ENCODE results near the gene EEF1A1. TPM values are rescaled to one million over a fixed set of nuclear protein-coding genes. Genes with fewer than 3 reads are reported as not detected.

Gene EEF1A1
- total RNA-seq, 1 experiment from 2014 or later: 12,560 TPM

GRCh38 chr6:73519926-73520687 lies 725 bp downstream of the EEF1A1 start:
- H3K27ac ChIP-seq (ENCODE audit: low read depth, low read length): peak overlapping the region; percentile 92
- peaks cover 16% of the 10 kb centered on the region; the same call in 1 of the 2 replicates for H4K20me1 ChIP-seq (ENCODE audit: insufficient read depth)
- peak overlapping the region; percentile 92 for H3K4me2 ChIP-seq (ENCODE audit: low read length)
- H3K4me3 ChIP-seq (replicated peaks in 1 of 2; ENCODE audit: low read depth in 1 of 2, low read length in 2 of 2): peak overlapping the region; percentile 91 to 99
- H3K4me1 ChIP-seq (ENCODE audit: control insufficient read depth in 1 of 2, insufficient read depth in 2 of 2, low read length in 2 of 2): peaks cover 18 to 62% of the 10 kb centered on the region in 2 experiments; a peak in 3 of 4 replicates
- ChIA-PET POLR2A (interaction anchor here (0.7 to 5.2 kb wide), 22 partner anchors 9 to 177 kb away, joined by 3 to 68 read pairs (median 5); partner anchors contain the start of genes MTO1 and SLC17A5), RAD21 (ENCODE audit: low non-redundant PET in 1 of 2, low total read pairs in 2 of 2, uncharacterized antibody in 2 of 2, unreplicated experiment in 2 of 2) (interaction anchor here (0.9 to 1.3 kb wide), 2 partner anchors 60 kb away, joined by 4 to 5 read pairs; no protein-coding TSS in a partner anchor), CTCF (interaction anchor here (1.0 kb wide), 1 partner anchor 132 kb away, joined by 3 read pairs; no protein-coding TSS in a partner anchor)
- H3K9me3 ChIP-seq (ENCODE audit: control insufficient read depth in 1 of 2, insufficient read depth in 1 of 2, low read depth in 1 of 2, low read length in 2 of 2): no peaks in the 10 kb centered on the region
- peaks cover 52% of the 10 kb centered on the region for H3K79me2 ChIP-seq (ENCODE audit: insufficient read depth, low read length)
- H3K36me3 ChIP-seq (ENCODE audit: control insufficient read depth in 1 of 2, insufficient read depth in 2 of 2, low read length in 2 of 2): peaks cover 16 to 40% of the 10 kb centered on the region in 2 experiments
- H3K27me3 ChIP-seq (ENCODE audit: insufficient read depth, low read length): no peaks in the 10 kb centered on the region
- H3K9ac ChIP-seq (ENCODE audit: low read length): peak overlapping the region; percentile 100
- TF ChIP-seq EZH2 (IDR thresholded peaks at IDR 0.05): no peak
- peak; percentile 88 for TF ChIP-seq YY1 (IDR thresholded peaks at IDR 0.05; ENCODE audit: extremely low read depth, insufficient replicate concordance, low read depth, low read length)
- TF ChIP-seq POLR2AphosphoS5 (IDR thresholded peaks at IDR 0.05; ENCODE audit: low read depth, low read length): peak; percentile 75
- TF ChIP-seq CEBPB (IDR thresholded peaks at IDR 0.05; ENCODE audit: low read depth): no peak
- TF ChIP-seq ZFX (IDR thresholded peaks at IDR 0.05): no peak
- TF ChIP-seq SIN3A (IDR thresholded peaks at IDR 0.05; ENCODE audit: low read depth): no peak
- TF ChIP-seq REST (IDR thresholded peaks at IDR 0.05; ENCODE audit: low read depth): no peak
- no peaks in the 10 kb centered on the region for H3K9me2 ChIP-seq (ENCODE audit: insufficient read depth)
- ATAC-seq (peak; percentile 17), DNase-seq (ENCODE audit: low read depth, low spot score) (no peak)
- intact Hi-C loops (cut with micrococcal nuclease): loop anchor here (5.0 kb wide), 1 partner anchor 47 kb away; no protein-coding TSS in a partner anchor
- no peak overlapping the region for H2AFZ ChIP-seq (ENCODE audit: low read depth, low read length, poor library complexity, severe bottlenecking)
- BruUV-seq (replicated peaks): no TSS peak
